K562 (cell line): Measurements from ENCODE around the gene CFAP90. TPM values are rescaled to one million over a fixed set of nuclear protein-coding genes. Genes with fewer than 3 reads are reported as not detected.

Experiments used
- ATF2 ChIP-seq: sonication (generic); formaldehyde crosslinking; IDR thresholded peaks from 2 replicates; pipeline ENCODE4 v1.8.1; 2022; ENCODE audit warnings: missing genetic modification reagents
- BDP1 ChIP-seq: IDR thresholded peaks from 3 replicates; pipeline ENCODE4 v1.6.1; 2011; ENCODE audit not compliant: insufficient read length, insufficient read depth
- CHD1 ChIP-seq: fragments of 200-600 bp; sonication (generic); IDR thresholded peaks from one replicate; pipeline ENCODE4 v1.6.1; 2012; ENCODE audit warnings: mild to moderate bottlenecking, moderate library complexity, low read length, inconsistent platforms
- MECOM ChIP-seq: fragments of 250-450 bp; sonication (Bioruptor Pico); IDR thresholded peaks from 2 replicates; pipeline ENCODE4 v1.8.0; 2022; ENCODE audit warnings: inconsistent platforms
- REST ChIP-seq, 2 experiments: fragments of 450-650 bp; formaldehyde crosslinking in 1 of 2; IDR thresholded peaks; 2 replicates each; pipeline versions ENCODE4 v1.4.0 to v1.6.1; 2014 to 2020; ENCODE audit warnings: mild to moderate bottlenecking in 2 of 2, borderline replicate concordance in 1 of 2, low read depth in 1 of 2
- SRSF9 ChIP-seq: fragments of 200-400 bp; formaldehyde crosslinking; IDR thresholded peaks from 2 replicates; pipeline ENCODE4 v1.6.1; 2017; ENCODE audit warnings: low read depth, low read length, borderline replicate concordance
- U2AF1 ChIP-seq: fragments of 200-400 bp; formaldehyde crosslinking; optimal IDR thresholded peaks from 2 replicates; pipeline ENCODE3; 2017; ENCODE audit warnings: mild to moderate bottlenecking, low read depth, low read length, moderate library complexity
- ZEB2 ChIP-seq: fragments of 450-650 bp; IDR thresholded peaks from 2 replicates; pipeline ENCODE4 v1.6.1; 2016
- ZFX ChIP-seq: sonication (generic); formaldehyde crosslinking; IDR thresholded peaks from 2 replicates; pipeline ENCODE4 v1.8.0; 2022; ENCODE audit warnings: mild to moderate bottlenecking, missing genetic modification reagents, moderate library complexity
- ZNF589 ChIP-seq: fragments of 200-800 bp; sonication (Bioruptor generic); IDR thresholded peaks from 2 replicates; pipeline ENCODE4 v1.6.1; 2016; ENCODE audit warnings: low read depth, missing genetic modification characterization, missing compliant biosample characterization
- ZNF644 ChIP-seq: fragments of 200-800 bp; sonication (Bioruptor generic); IDR thresholded peaks from 2 replicates; pipeline ENCODE4 v1.6.1; 2016; ENCODE audit warnings: low read depth, missing genetic modification characterization, missing compliant biosample characterization
- ZNF79 ChIP-seq: fragments of 250-450 bp; sonication (Bioruptor Pico); IDR thresholded peaks from 2 replicates; pipeline ENCODE4 v1.4.0; 2020; ENCODE audit warnings: low read depth, mild to moderate bottlenecking, moderate library complexity
- polyA plus RNA-seq, 8 experiments: library from polyadenylated mRNA; depleted of rRNA in 4 of 8; stranded (reverse) in 5 of 8; unstranded in 3 of 8; fragments of >200 nt; fragmentation: Nextera tagmentation in 2 of 8; fragmentation: Illumina TruSeq in 1 of 8; extraction: Ambion mirVana in 2 of 8; extraction: Trizol in 1 of 8; gene quantifications; 2 replicates each; pipeline versions ENCODE4 v1.2.1 to v1.2.3, GENCODE V29; 2011 to 2014; ENCODE audit warnings: inconsistent platforms in 1 of 8, missing spikeins in 1 of 8
- total RNA-seq, 7 experiments: library from RNA; depleted of rRNA in 6 of 7; stranded (reverse); fragments of >200 nt in 6 of 7; fragmentation: Illumina TruSeq in 2 of 7; extraction: Trizol in 2 of 7; gene quantifications; 2 replicates each; pipeline versions ENCODE4 v1.2.1 to v1.2.3, GENCODE V29; 2011 to 2021; ENCODE audit warnings: low replicate concordance in 1 of 7

The CFAP90 gene
- total and polyA plus RNA-seq, 9 of the 15 experiments (the other 6 are each of a cell fraction or from before 2014, with no cell fraction given) = not detected

- TF ChIP-seq ATF2 (CRISPR knock-in tag) (0 out of 2 replicates have a peak, but pooled peaks have one; percentile 26), ZEB2 (no peak), ZFX (CRISPR knock-in tag) (peak; percentile 26; the same call in 1 of the 2 replicates), ZNF79 (CRISPR knock-in tag) (no peak), CHD1 (peak; percentile 21), ZNF589 (CRISPR knock-in tag) (no peak), U2AF1 (peak; percentile 5), MECOM (CRISPR knock-in tag) (no peak), ZNF644 (tag) (no peak), REST (IDR thresholded peaks at IDR 0.05; ENCODE audit: borderline replicate concordance) (no peak), REST (CRISPR knock-in tag; IDR thresholded peaks at IDR 0.05; ENCODE audit: low read depth) (peak; percentile 32; the same call in 1 of the 2 replicates), SRSF9 (no peak), BDP1 (no peak)
Observed at GRCh38 chr5:7869474-7870136, 18.7 kb upstream of the CFAP90 start (continued).
